ENCODE data around the gene PLAC1. TPM values are rescaled to one million over a fixed set of nuclear protein-coding genes. Genes with fewer than 3 reads are reported as not detected.

PLAC1 gene
- total RNA-seq, 1 donor from 2014 or later: not detected

DNA sequence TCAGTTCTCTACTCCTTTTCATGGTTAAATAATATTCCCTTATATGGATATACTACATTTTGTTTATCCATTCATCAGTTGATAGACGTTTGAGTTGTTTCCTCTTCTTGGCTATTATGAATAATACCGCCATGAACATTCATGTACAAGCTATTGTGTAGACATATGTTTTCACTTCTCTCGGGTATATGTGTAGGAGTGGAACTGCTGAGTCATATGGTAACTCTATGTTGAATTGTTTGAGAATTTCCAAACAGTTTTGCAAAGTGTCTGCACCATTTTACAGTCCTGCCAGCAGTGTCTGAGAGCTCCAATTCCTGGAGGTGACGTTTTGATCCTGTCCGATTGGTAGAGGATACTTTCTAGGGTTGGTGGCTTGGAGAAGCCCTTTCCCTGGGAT, 23.6 kb downstream of the PLAC1 start:
- no peak for TF ChIP-seq CTCF (IDR thresholded peaks at IDR 0.05)
- H3K4me1 Mint-ChIP-seq (ENCODE audit: unreplicated experiment): peaks cover 9% of the 10 kb centered on the region
- DNase-seq (ENCODE audit: extremely low spot score, unreplicated experiment): no peak
- H3K4me3 Mint-ChIP-seq (ENCODE audit: unreplicated experiment): no peak overlapping the region
- H3K36me3 Mint-ChIP-seq (ENCODE audit: unreplicated experiment): no peaks in the 10 kb centered on the region
- H3K9me3 Mint-ChIP-seq (ENCODE audit: unreplicated experiment): peaks cover 3% of the 10 kb centered on the region
- H3K27ac Mint-ChIP-seq (ENCODE audit: unreplicated experiment): no peak overlapping the region
- H3K27me3 Mint-ChIP-seq (ENCODE audit: unreplicated experiment): no peaks in the 10 kb centered on the region

DNA sequence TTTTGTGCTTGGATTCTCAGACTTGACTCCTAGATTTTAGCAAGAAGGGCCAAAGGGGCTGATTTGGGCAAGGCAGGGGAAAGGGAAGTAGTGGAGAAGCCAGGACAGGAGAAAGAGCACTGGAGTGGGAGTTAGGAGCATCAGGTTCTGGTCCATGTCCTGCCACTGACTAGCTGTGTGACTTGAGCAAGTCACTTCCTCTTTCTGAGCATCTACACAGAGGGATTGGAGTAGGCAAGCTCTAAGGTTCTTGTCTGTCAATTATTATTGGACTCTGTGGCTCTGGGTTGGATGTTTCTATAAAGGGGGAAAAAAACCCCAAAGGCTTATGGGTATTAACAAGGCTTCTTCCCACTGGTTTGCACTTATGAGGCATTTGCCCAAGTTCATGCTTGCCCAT, 24.4 kb downstream of the PLAC1 start:
- Mint-ChIP-seq H3K4me3 (ENCODE audit: unreplicated experiment) (no peak overlapping the region), H3K27me3 (ENCODE audit: unreplicated experiment) (no peaks in the 10 kb centered on the region), H3K4me1 (ENCODE audit: unreplicated experiment) (peaks cover 9% of the 10 kb centered on the region), H3K9me3 (ENCODE audit: unreplicated experiment) (peaks cover 3% of the 10 kb centered on the region), H3K27ac (ENCODE audit: unreplicated experiment) (no peak overlapping the region), H3K36me3 (ENCODE audit: unreplicated experiment) (no peaks in the 10 kb centered on the region)
- TF ChIP-seq CTCF (IDR thresholded peaks at IDR 0.05): no peak
- DNase-seq (ENCODE audit: extremely low spot score, unreplicated experiment): no peak

- TF ChIP-seq CTCF (IDR thresholded peaks at IDR 0.05): no peak
- H3K36me3 Mint-ChIP-seq (ENCODE audit: unreplicated experiment): no peaks in the 10 kb centered on the region
- peaks cover 9% of the 10 kb centered on the region for H3K4me1 Mint-ChIP-seq (ENCODE audit: unreplicated experiment)
- H3K4me3 Mint-ChIP-seq (ENCODE audit: unreplicated experiment): no peak overlapping the region
- no peaks in the 10 kb centered on the region for H3K27me3 Mint-ChIP-seq (ENCODE audit: unreplicated experiment)
- peaks cover 3% of the 10 kb centered on the region for H3K9me3 Mint-ChIP-seq (ENCODE audit: unreplicated experiment)
- H3K27ac Mint-ChIP-seq (ENCODE audit: unreplicated experiment): no peak overlapping the region
- no peak for DNase-seq (ENCODE audit: extremely low spot score, unreplicated experiment)
These were observed 24.9 kb downstream of the PLAC1 start for GRCh38 chrX:134633394-134633793.

DNA sequence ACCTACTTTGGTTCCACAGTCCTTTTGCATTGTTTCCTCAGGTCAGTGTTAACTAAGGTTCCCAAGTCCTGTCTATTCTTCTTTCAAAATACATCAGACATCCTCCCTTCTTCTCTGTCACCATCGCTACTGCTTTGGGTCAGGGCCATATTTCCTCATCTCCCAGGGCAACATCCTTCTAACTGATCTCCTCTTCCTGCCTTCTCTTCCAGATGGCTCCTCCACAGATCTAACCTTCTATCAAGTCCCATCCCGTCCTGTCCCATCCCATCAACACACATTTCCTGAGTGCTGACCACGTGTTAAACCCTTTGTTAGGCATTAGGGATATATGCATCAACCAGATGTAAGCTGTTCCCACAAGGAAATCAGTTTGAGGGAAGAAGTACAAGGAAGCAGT, 25.9 kb downstream of the PLAC1 start:
- no peak for DNase-seq (ENCODE audit: extremely low spot score, unreplicated experiment)
- peaks cover 9% of the 10 kb centered on the region for H3K4me1 Mint-ChIP-seq (ENCODE audit: unreplicated experiment)
- H3K9me3 Mint-ChIP-seq (ENCODE audit: unreplicated experiment): peaks cover 3% of the 10 kb centered on the region
- H3K27ac Mint-ChIP-seq (ENCODE audit: unreplicated experiment): no peak overlapping the region
- TF ChIP-seq CTCF (IDR thresholded peaks at IDR 0.05): no peak
- H3K36me3 Mint-ChIP-seq (ENCODE audit: unreplicated experiment): no peaks in the 10 kb centered on the region
- no peak overlapping the region for H3K4me3 Mint-ChIP-seq (ENCODE audit: unreplicated experiment)
- no peaks in the 10 kb centered on the region for H3K27me3 Mint-ChIP-seq (ENCODE audit: unreplicated experiment)

DNA sequence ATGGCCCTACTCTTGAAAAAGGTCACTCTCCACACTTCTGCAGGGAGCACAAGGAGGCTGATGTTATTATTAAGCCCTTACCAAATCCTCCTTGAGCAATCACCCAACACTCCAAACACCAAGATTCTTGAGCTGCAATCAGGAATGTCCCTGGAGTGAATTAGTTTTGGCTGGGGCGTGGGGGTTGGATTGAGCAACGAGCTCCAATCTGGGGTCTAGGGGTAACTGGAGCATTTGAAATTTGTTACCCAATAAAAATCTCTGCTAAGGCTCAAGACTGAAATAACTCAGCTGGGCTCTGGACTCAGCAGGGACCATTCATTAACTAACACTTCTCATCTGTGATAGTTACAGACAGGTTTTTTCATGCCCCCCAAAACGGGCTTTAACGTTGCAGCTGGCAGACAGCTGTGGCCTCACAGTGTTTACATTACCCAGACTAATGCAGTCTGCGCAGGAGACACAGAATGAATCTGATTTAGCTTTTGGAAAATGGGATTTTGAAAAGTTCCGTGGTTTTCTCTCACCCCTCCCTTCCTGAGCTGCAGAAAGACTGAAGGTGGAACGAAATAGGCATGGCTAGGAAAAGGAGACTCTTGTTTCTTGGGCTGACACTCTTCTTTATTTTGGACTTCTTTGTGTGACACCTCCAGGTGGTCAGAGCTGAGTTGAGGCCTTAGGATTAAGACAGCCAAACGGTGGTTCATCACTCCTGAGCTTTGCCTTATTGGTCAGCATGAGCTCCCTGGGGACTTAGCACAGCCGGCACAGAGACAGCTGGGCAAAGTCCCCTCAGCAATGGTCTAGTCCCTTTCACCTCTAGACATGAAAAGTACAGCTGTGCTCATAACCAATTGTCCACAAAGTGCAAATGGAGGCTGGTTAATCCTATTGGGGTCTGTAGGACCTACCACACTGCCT, 26.6 kb downstream of the PLAC1 start:
- H3K27ac Mint-ChIP-seq (ENCODE audit: unreplicated experiment): no peak overlapping the region

More for the DNA sequence above, 26.6 kb downstream of the PLAC1 start:
- peaks cover 9% of the 10 kb centered on the region for H3K4me1 Mint-ChIP-seq (ENCODE audit: unreplicated experiment)
- peaks cover 3% of the 10 kb centered on the region for H3K9me3 Mint-ChIP-seq (ENCODE audit: unreplicated experiment)
- no peak overlapping the region for H3K4me3 Mint-ChIP-seq (ENCODE audit: unreplicated experiment)
- no peak for TF ChIP-seq CTCF (IDR thresholded peaks at IDR 0.05)
- H3K36me3 Mint-ChIP-seq (ENCODE audit: unreplicated experiment): no peaks in the 10 kb centered on the region
- peak; percentile 23 for DNase-seq (ENCODE audit: extremely low spot score, unreplicated experiment)
- no peaks in the 10 kb centered on the region for H3K27me3 Mint-ChIP-seq (ENCODE audit: unreplicated experiment)

Measured in osteocyte (in vitro differentiated cells).